Endothelial cell of umbilical vein (primary cell): ENCODE measurements around the gene AK5.

ENCODE experiments used
- EZH2 ChIP-seq: IDR thresholded peaks from 2 replicates; pipeline ENCODE4 v1.6.1; 2012; ENCODE audit warnings: borderline replicate concordance, low read depth, mild to moderate bottlenecking, moderate library complexity, low read length, inconsistent platforms; ENCODE audit not compliant: severe bottlenecking
- JUN ChIP-seq: IDR thresholded peaks from 2 replicates; pipeline ENCODE4 v1.6.1; 2011; ENCODE audit warnings: borderline replicate concordance, low read depth; ENCODE audit not compliant: insufficient read length, insufficient read depth
- MYC ChIP-seq: IDR thresholded peaks from one replicate; pipeline ENCODE4 v1.6.1; 2011; ENCODE audit warnings: mild to moderate bottlenecking, low read depth, low read length
- POLR2A ChIP-seq: IDR thresholded peaks from 2 replicates; pipeline ENCODE4 v1.6.1; 2012; ENCODE audit warnings: low read depth, mild to moderate bottlenecking, control low read depth, low read length
- POLR2AphosphoS5 ChIP-seq: IDR thresholded peaks from 2 replicates; pipeline ENCODE4 v1.6.1; 2012; ENCODE audit warnings: low read depth, mild to moderate bottlenecking, control low read depth, low read length, moderate library complexity; ENCODE audit not compliant: insufficient read depth
- TF ChIP-seq, protein P1 (sequence below), 2 donors: IDR thresholded peaks; 1 replicate in 1 of 2; 2 replicates in 1 of 2; pipeline ENCODE4 v1.5.1; 2011; ENCODE audit warnings: low read length in 2 of 2, mild to moderate bottlenecking in 2 of 2, moderate library complexity in 2 of 2, control low read depth in 1 of 2, inconsistent platforms in 1 of 2, low read depth in 1 of 2; ENCODE audit not compliant: insufficient read depth in 1 of 2; ENCODE audit errors: extremely low read depth in 1 of 2
- TF ChIP-seq, protein P2 (sequence below): IDR thresholded peaks from 2 replicates; pipeline ENCODE4 v1.6.1; 2011; ENCODE audit not compliant: insufficient read depth, insufficient read length

DNA sequence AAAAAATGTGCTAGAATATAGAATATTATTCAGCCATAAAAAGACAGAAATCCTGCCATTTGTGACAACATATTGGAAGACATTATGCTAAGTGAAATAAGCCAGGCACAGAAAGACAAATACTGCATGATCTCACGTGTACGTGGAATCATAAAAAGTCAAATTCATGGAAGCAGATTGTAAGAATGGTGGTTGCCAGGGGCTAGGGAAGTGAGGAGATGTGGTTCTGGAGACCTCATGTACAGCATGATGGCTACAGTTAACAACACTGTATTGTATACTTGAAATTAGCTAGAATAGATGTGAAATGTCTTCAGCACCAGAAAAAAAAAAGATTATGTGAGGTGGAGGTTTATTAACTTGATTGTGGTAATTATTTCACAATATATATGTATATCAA is 234.3 kb downstream of the AK5 start:
- TF ChIP-seq POLR2A (no peak), MYC (no peak), JUN (no peak), EZH2 (no peak), POLR2AphosphoS5 (no peak)
- TF ChIP-seq, protein P1, sequence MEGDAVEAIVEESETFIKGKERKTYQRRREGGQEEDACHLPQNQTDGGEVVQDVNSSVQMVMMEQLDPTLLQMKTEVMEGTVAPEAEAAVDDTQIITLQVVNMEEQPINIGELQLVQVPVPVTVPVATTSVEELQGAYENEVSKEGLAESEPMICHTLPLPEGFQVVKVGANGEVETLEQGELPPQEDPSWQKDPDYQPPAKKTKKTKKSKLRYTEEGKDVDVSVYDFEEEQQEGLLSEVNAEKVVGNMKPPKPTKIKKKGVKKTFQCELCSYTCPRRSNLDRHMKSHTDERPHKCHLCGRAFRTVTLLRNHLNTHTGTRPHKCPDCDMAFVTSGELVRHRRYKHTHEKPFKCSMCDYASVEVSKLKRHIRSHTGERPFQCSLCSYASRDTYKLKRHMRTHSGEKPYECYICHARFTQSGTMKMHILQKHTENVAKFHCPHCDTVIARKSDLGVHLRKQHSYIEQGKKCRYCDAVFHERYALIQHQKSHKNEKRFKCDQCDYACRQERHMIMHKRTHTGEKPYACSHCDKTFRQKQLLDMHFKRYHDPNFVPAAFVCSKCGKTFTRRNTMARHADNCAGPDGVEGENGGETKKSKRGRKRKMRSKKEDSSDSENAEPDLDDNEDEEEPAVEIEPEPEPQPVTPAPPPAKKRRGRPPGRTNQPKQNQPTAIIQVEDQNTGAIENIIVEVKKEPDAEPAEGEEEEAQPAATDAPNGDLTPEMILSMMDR (IDR thresholded peaks at IDR 0.05; ENCODE audit: extremely low read depth in 1 of 2, insufficient read depth in 1 of 2, low read depth in 1 of 2, low read length in 2 of 2), result no peak
- TF ChIP-seq, protein P2, sequence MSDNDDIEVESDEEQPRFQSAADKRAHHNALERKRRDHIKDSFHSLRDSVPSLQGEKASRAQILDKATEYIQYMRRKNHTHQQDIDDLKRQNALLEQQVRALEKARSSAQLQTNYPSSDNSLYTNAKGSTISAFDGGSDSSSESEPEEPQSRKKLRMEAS, result no peak
